BJ (cell line): Measurements from ENCODE around the gene PPP1R1C. TPM values are rescaled to one million over a fixed set of nuclear protein-coding genes. Genes with fewer than 3 reads are reported as not detected.

Experiments used
- CTCF ChIA-PET: fragments of 350-600 bp; formaldehyde crosslinking; extraction: SDS; loops from one replicate; lab custom pipeline; 2021; ENCODE audit warnings: antibody characterized with exemption, inconsistent platforms; lab: Yijun Ruan, JAX
- POLR2A ChIA-PET: fragments of 300-600 bp; sonication (Branson Sonifier 250); formaldehyde crosslinking; extraction: SDS; loops from one replicate; lab custom pipeline; 2021; ENCODE audit warnings: antibody characterized with exemption; lab: Charles Lee
- DNase-seq: peaks from one replicate; pipeline ENCODE4 v3.0.0-alpha.2; 2011; ENCODE audit warnings: low read depth
- H3K27me3 ChIP-seq: 2 replicates; pipeline ENCODE4 v1.6.0; 2011; ENCODE audit warnings: low read length; ENCODE audit not compliant: control insufficient read depth, insufficient read depth
- H3K36me3 ChIP-seq: 2 replicates; pipeline ENCODE4 v1.5.1; 2011; ENCODE audit warnings: low read length; ENCODE audit not compliant: control insufficient read depth, insufficient read depth
- H3K4me3 ChIP-seq: 2 replicates; pipeline ENCODE4 v1.5.1; 2011; ENCODE audit warnings: low read depth, mild to moderate bottlenecking, control low read depth, low read length
- CTCF ChIP-seq: IDR thresholded peaks from 2 replicates; pipeline ENCODE4 v1.5.1; 2011; ENCODE audit warnings: low read depth, mild to moderate bottlenecking, control low read depth, inconsistent platforms, low read length, moderate library complexity; ENCODE audit not compliant: insufficient read depth
- polyA plus RNA-seq: library from polyadenylated mRNA; depleted of rRNA; stranded (reverse); fragments of >200 nt; gene quantifications from 2 replicates; pipeline ENCODE4 v1.2.3, GENCODE V29; 2011

PPP1R1C gene
- polyA plus RNA-seq, 1 experiment, result 0.21 TPM

DNA sequence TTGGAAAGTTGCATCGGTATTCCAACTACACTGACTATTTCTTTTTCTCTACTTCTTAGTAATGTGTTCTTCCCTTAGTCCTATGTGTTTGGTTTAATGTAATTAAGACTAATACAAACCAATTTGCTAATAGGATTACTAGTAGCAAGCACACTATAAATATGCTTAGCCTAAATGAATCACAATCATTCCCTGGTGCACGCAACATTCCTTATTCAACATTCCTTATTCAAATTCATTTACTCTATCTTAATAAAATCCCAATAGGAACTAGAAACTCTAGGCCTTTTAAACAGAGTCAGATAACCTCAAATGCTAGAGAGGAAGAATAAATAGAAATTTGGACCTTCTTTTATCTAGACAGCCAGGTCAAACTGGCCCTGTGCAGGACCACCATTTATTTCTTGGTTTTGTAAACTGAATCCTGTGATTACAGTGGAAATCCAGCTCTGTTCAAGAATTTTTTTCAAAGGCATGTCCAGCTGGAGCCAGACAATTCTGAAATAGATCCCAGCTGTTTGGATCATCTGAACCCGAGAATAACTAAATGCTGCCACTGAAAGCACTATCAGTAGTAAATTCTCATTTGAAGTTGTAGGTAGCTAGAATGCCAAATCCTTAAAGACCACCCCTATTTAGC is 103.1 kb downstream of the PPP1R1C start:
- DNase-seq, result no peak
- no peak for TF ChIP-seq CTCF
- CTCF ChIA-PET, result interaction anchor here (1.3 to 3.2 kb wide), 2 partner anchors 11 to 346 kb away, joined by 3 to 16 read pairs; no protein-coding TSS in a partner anchor
- Histone ChIP-seq H3K36me3 (no peaks in the 10 kb centered on the region), H3K27me3 (no peaks in the 10 kb centered on the region), H3K4me3 (no peak overlapping the region)
- POLR2A ChIA-PET, result no interaction called here

GRCh38 chr2:182090486-182090885 is 104.8 kb downstream of the PPP1R1C start:
- no peak for DNase-seq
- ChIA-PET POLR2A (no interaction called here), CTCF (interaction anchor here (1.5 kb wide), 1 partner anchor 12 kb away, joined by 7 read pairs; no protein-coding TSS in a partner anchor)
- H3K4me3 ChIP-seq, result no peak overlapping the region
- H3K27me3 ChIP-seq, result no peaks in the 10 kb centered on the region
- no peak for TF ChIP-seq CTCF
- H3K36me3 ChIP-seq, result no peaks in the 10 kb centered on the region

DNA sequence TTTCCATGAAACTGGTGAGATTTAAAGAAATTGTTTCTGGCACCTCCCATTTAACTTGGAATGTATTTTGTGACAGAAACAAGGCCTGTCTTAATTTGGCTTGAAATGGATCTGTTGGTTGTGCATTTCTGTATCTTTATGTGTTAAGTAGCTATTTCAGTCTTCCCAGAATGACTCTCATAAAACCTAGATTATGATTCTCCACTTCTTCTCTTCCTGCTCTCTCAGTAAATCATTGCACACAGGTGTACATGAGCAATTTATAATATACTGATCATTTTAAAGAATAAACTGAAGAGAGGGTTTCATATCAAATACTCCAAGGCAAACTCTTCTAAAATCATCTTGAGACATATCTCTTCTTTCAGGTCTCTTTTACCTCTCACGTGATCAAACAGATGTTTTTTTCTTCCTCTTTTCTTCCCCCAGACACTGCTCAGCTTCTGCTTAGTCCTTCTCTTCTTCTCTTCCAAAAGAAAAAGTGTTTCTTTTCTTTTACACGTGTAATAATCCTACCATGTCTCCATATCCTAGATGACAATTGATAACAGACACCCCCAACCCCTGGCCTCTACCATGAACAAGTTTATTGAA is 112.0 kb downstream of the PPP1R1C start:
- ChIA-PET CTCF (no interaction called here), POLR2A (no interaction called here)
- Histone ChIP-seq H3K36me3 (no peaks in the 10 kb centered on the region), H3K4me3 (no peak overlapping the region), H3K27me3 (no peaks in the 10 kb centered on the region)
- no peak for DNase-seq
- TF ChIP-seq CTCF, result no peak

DNA sequence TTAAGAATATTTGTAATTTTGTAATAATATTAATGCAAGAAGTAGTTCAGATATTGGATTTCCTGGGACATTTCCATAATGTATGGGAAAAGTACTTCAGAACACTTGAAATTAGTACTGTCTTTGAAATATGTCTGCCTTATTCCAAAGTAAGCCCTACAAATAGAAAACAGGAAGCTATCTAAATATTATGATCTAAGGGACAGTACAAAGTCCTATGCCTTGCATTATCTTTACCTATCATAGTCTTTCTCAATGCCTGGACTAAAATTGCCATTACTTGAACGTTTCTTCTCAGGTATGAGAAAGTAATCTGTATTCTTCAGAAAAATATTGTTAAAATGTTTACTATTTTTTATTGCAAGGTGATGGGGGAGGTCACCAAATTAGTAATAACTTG is 113.0 kb downstream of the PPP1R1C start:
- no peak for DNase-seq
- TF ChIP-seq CTCF, result no peak
- Histone ChIP-seq H3K4me3 (no peak overlapping the region), H3K27me3 (no peaks in the 10 kb centered on the region), H3K36me3 (no peaks in the 10 kb centered on the region)
- ChIA-PET CTCF (no interaction called here), POLR2A (no interaction called here)

DNA sequence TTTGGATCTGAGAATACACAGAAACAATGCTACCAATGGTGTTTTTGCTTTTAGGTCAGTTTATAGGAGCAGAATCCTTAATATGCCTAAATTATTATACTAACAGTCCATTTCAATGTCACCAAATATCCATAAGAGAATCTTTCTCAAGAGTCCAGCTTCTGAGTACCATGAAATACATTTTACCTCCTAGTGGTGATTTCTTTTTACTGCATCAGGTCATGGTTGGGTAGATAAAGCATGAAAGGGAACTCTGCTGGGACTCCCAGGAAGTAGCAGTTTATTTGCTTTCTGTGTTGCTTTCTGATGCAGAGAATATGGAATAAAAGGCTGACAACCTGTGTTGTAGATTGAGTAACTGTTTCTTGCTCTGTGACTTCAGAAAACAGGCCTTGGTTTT is 115.6 kb downstream of the PPP1R1C start:
- 0 out of 2 replicates have a peak, but pooled peaks have one; percentile 15 for TF ChIP-seq CTCF
- CTCF ChIA-PET, result no interaction called here
- POLR2A ChIA-PET, result no interaction called here
- no peak overlapping the region for H3K4me3 ChIP-seq
- no peak for DNase-seq
- no peaks in the 10 kb centered on the region for H3K27me3 ChIP-seq
- no peaks in the 10 kb centered on the region for H3K36me3 ChIP-seq
